ENCODE measurements around the gene GPBAR1.

GPBAR1 gene

DNA sequence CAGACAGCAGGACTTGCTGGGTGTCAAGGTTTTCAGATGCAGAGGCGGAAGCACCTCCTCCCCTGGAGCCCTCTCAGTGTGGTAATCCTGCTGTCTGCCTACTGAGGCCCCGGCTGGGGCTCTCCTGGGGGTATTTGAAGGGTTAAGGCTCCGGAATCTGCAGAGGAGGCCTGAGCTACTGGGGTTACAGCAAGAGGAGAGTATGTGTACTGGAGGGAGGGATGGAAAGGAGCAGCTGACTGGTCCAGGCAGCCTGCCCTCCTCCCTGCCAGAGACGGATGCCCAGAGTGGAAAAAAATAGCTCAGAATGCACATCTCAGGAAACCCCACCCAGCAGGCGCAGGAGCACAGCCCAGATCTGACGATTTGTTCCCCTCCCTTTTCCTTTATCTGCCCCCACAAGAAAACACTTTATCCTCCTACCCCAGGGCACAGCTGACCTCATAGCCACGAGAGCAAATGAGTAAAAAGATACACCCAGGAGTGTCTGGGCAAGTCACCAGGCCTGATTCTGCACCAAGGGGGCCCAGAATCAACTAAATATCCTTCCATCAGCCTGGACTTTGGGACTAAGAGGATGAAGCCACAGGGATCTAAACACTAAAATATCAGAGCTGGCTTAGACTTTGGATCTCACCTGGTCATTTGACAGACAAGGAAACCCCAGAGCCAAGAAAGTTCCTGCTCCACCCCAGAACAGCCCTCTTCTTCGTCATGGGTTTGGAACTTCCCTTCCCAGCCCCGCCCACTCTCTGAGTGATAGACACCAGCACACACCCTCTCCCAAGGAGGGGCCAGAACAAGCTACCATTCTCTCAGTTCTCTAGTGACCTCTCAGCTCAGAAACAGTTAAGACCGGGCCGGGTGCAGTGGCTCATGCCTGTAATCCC lies 26.0 kb downstream of the GPBAR1 start:
- peak; percentile 71 for DNase-seq (ENCODE audit: low read depth)

DNA sequence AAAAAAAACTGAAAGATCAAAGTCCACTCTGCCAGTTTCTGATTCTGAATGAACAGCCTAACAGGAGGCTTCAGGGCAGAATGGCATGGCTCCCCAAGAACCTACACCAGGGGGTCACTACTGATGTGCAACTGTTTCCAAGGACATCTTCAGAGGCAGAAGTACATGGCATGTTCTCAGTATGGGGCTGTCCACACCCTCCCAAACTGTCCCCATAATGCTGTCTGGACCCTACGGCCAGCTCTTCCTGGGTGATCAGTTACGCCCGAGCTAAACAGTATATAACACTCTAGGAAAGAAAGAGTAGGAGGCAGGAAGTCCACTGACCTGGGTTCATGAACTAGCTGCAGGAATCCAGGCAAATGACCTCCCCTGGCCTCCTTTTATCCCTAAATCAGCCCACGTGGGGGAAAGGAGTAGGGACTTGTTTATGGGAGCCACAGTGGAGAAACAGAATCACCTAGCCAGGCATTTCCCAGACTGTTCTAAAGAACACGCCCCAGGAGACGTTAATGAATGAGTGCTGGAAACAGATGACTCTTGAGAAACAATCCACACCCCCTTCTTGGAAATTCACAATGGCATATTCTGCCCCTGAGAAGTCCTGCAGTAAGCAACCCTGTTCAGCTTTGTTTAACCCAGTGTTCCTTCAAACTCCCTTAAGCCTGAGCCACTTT lies 29.0 kb downstream of the GPBAR1 start:
- no peak for DNase-seq (ENCODE audit: low read depth)

DNA sequence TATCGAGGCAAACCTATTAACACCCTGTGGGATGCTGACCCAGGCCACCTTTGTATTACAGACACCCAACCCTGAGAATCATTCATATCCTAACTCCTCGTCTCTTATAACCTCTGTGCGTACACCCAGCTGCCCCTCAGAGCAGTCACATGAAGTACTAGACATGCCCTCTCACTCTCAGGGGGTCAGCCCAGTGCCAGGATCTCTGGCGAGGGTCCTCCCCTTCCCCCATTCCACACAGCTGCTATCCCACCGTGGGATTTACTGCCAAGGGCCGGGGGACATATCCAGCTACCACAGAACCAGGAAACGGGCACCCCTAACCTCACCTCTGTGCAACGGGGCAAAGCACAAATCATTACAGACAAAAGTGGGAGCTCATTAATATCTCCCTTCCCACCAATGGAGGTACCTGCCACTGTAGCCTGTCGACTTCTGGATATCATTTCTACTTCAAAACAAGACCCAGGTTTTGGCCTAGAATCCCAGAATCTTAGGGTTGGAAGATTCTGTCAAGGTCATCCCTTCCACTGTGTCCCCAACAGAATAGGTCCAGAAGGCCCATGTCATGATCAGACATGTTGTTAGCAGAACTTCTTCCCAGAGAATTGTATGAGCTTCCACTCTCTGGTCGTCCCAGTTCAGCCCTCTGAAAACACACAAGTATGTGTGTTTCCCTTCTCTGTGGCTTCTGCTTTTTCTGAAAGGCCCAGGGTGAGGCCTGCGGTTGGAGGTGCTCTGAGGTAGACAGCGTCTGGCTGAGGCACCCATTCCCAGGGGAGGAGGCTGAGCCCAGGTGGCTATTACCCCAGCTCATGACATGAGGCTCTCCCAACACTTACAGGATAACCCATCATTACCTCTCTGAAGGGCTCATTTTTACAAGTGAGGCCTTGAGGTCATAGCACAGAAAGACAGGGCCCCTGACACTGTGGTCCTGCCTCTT lies 29.8 kb downstream of the GPBAR1 start:
- DNase-seq (ENCODE audit: low read depth): peak; percentile 29

DNA sequence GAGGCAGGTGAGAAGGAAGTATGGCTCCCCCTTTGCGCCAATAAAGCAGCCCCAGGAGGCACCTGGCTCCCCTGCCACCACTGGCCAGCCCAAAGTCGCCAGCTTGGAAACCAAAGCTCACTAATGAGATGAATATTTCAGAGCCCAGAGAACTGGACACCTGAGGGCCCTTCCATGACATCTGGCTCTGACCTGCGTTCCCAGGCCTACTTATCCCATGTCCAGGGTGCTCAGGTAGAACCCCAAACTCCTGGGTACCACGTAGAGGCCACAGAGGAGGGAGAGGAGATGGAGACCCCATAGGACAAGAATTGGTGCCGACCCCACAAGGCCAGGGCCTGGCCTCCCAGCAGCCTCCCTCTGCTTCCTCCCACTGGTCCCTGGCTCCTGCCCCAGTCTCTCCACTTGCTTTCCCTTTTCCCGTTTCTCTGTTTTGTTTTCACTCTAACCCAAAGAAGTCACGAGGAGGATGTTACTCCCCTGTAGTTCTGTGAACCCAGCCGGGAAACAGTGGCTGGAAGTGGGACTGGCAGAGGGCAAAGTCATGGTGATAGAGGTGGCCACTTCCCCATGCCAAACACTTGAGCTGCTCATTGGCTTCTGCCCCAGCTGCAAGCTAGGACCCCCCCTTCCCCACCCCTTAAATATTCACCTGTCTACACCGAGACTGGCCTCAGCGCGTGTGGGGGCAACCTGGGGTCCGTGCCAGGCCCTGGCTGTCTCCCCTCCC lies 30.7 kb downstream of the GPBAR1 start:
- DNase-seq (ENCODE audit: low read depth): no peak

- DNase-seq (ENCODE audit: low read depth): peak; percentile 82
Measured at GRCh38 chr2:218292048-218293014, 31.5 kb downstream of the GPBAR1 start, which contains the start of gene TMBIM1. TSS of gene TMBIM1 (minus strand) at chr2:218292503. CDS start at chr2:218282141, 10,362 bp downstream.

DNA sequence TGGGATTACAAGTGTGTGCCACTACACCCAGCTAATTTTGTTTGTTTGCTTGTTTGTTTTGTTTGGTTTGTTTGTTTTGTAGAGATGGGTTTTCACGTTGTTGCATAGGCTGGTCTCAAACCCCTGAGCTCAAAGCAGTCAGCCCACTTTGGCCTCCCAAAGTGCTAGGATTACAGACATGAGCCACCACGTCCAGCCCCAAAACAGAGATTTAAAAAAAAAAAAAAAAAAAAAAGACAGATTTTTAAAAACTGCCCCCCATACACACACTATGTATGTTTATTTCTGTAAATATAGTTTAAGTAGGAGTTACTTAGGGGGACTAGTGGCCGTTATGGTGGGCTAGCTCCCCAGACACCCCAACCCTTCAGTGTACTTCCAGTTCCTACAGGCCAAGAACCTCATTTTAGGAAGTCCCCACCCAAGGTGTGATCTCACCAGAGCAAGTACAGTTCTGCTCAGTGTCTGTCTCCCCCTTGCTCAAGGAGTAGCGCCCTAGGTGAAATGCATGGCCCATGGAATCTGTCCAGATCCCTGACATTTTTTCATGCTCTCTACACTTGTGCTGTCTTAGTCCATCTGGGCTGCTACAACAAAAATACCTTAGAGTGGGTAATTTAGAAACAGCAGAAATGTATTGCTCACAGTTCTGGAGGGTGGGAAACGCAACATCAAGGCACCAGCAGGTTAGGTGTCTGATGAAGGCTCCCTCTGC lies 33.1 kb downstream of the GPBAR1 start:
- no peak for DNase-seq (ENCODE audit: low read depth)

- no peak for DNase-seq (ENCODE audit: low read depth)
Measured at GRCh38 chr2:218294430-218295022, 33.7 kb downstream of the GPBAR1 start.

- DNase-seq (ENCODE audit: low read depth): no peak
Measured at GRCh38 chr2:218295029-218295428, 34.2 kb downstream of the GPBAR1 start.

DNA sequence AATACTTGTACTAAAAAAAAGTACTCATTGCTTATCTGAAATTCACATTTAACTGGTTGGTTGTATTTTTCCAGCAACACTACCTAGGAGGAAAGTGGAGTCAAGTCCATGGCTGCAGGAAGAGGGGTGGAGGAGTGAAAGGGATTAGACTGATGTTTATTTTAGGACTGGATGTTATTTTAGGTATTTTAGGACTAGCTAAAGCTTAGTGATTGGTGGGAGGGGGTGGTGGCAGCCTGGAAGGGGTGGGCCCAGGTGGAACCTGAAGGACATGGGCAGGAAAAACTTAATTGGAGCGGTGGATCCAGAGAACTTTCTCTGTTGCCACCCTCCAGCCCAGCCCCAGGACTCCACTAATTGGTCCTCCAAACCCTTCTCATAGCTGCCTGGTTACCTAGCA lies 35.4 kb downstream of the GPBAR1 start:
- DNase-seq (ENCODE audit: low read depth): no peak

DNA sequence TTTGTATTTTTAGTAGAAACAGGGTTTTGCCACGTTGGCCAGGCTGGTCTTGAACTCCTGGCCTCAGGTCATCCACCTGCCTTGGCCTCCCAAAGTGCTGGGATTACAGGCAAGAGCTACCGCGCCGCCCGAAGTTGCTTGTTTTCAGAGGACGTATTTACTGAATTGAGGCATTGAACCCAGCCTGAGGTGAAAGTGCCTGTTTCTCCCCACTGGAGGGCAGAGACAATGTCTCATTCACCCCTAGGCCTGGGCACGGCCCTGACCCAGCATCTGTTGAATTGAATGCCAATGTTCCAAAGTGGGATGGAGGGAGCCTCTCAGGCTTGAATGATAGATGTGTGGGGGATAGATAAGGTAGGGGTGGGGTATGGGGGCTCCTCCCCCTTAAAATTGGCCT lies 36.0 kb downstream of the GPBAR1 start:
- no peak for DNase-seq (ENCODE audit: low read depth)

- no peak for DNase-seq (ENCODE audit: low read depth)
Measured at GRCh38 chr2:218298314-218298875, 37.6 kb downstream of the GPBAR1 start.

DNA sequence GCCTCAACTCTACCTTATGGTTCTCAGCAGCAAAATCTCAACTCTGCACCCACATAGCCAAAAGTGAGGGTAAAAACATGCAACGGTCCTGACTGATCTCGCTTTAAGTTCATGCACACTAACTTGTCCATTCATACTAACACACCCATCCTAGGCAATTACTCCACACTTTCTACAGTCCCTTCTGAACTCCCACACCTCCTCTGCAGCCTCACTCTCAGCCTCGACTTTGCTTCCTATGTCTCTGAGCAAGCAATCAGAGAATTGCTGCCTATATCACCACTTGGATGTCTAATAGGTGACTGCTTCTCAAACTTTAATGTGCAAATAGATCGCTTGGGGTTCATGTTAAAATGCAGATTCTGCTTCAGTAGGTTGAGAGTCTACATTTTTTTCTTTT lies 39.3 kb downstream of the GPBAR1 start:
- no peak for DNase-seq (ENCODE audit: low read depth)

GRCh38 chr2:218301176-218301819 lies 40.5 kb downstream of the GPBAR1 start:
- peak; percentile 79 for DNase-seq (ENCODE audit: low read depth)

- no peak for DNase-seq (ENCODE audit: low read depth)
Measured at GRCh38 chr2:218305383-218305782, 44.6 kb downstream of the GPBAR1 start.

DNA sequence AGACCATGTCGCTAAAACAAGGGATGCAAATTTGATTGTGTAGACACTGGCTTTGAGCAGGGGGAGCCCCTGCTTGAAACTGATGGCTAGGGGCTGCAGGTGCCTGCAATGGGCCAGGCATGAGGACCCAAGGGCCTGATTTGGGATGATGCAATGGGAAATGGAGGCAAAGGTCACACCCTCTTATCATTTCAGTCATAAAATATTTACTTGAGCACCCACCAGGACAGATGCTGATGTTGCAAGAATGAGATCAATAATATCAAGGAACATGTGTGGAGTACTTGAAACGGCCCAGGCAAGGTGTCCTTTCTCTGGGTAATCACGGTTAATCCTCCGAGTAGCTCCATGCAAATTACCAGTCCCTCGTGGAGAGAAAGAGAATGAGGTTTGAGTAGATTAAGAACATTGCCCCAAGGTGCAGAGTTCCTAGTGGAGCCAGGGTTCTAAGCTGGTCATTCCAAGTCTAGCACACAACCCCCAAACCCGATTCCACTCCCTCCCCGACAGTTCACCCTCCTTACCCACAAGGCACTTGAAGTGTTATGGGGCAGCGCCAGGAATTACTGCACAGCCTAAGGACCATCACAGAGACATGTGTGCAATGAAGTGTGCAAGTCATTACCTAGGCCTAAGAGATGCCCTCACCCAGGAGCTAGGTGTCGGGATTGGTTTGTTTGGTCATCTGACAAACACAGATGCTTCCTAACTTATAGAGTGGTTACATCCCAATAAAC lies 45.5 kb downstream of the GPBAR1 start:
- DNase-seq (ENCODE audit: low read depth): no peak

DNA sequence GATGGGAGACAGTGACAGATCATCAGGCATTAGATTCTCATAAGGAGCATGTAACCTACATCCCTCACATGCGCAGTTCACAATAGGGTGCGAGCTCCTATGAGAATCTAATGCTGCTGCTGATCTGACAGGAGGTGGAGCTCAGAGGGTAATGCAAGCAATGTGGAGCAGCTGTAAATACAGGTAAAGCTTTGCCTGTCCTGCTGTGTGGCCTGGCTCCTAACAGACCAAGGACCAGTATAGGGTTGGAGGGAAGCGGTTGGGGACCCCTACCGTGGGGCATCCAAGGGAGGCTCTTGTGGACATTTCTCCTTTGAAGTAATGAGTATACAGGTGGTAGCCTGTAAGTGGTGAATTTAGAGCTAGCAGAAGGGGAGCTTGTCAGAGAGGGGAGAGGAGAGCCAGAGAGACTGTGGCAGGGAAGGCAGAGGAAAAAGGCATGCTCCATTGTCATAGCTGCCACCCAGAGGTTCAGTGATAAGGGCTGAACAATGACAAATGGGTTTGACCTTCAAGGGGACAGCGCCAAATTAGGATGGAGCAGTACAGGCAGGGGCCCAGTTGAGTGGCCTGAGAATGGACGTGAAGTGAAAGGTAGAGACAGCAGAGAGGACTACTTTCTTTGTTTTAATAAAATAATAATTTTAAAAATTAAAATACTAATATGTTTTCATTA lies 46.7 kb downstream of the GPBAR1 start:
- no peak for DNase-seq (ENCODE audit: low read depth)
